GM19023 (cell line): ENCODE data around the gene MADD.
"Not testable (repeated sequence)": the region's sequence is repeated elsewhere in the genome, so short reads cannot be mapped to it uniquely, and the experiment has no call there.

Source experiments
- ATAC-seq: cut with Tn5 transposase; IDR thresholded peaks from one replicate; pipeline ENCODE4 v1.9.1; 2021; ENCODE audit warnings: mild to moderate bottlenecking, moderate library complexity; ENCODE audit not compliant: unreplicated experiment

The MADD gene

DNA sequence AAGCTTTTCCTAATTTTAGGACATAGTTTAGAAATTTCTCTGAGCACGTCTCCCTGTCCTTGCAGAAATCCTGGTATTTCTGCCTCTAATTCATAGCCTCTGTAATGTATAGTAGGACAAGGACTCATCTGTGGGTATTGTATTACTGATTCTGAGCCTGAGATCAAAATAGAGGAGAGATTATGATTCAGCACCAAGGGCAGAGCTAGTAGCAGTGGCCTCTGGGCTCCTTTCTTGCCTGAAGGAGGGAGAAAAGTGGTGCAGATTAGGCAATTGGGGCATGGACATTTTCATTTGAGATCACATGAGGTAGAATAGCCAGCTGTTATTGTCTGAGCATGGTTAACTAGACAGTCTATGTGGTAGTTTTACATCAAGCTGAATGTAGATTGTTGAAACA is 2.8 kb downstream of the MADD start:
- ATAC-seq = no peak

DNA sequence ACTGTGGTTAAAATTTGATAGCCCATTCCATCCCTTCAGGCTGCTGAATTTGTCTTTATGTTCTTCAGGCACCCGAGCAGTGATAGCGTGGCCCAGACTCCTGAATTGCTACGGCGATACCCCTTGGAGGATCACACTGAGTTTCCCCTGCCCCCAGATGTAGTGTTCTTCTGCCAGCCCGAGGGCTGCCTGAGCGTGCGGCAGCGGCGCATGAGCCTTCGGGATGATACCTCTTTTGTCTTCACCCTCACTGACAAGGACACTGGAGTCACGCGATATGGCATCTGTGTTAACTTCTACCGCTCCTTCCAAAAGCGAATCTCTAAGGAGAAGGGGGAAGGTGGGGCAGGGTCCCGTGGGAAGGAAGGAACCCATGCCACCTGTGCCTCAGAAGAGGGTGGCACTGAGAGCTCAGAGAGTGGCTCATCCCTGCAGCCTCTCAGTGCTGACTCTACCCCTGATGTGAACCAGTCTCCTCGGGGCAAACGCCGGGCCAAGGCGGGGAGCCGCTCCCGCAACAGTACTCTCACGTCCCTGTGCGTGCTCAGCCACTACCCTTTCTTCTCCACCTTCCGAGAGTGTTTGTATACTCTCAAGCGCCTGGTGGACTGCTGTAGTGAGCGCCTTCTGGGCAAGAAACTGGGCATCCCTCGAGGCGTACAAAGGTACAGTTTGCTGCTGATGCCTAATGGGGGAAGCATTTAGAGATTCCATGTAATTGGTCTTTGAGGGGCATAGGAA is 4.7 kb downstream of the MADD start:
- ATAC-seq = no peak

DNA sequence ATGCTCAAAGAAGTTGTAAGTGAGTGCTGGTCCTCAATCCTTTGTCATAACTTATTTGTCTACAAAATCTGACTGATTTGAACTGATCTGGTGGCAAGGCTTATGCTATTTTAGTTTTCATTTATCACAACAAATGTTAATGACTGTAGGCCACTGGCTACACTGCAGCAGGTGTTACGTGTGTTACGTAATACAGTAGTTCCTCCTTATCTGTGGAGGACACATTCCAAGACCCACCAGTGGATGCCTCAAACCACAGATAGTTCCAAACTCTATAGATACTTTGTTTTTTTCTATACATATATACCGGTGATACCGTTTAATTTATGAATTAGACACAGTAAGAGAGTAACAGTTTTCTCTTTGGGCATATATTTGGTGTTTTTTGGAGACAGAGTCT is 7.0 kb downstream of the MADD start:
- no peak for ATAC-seq

DNA sequence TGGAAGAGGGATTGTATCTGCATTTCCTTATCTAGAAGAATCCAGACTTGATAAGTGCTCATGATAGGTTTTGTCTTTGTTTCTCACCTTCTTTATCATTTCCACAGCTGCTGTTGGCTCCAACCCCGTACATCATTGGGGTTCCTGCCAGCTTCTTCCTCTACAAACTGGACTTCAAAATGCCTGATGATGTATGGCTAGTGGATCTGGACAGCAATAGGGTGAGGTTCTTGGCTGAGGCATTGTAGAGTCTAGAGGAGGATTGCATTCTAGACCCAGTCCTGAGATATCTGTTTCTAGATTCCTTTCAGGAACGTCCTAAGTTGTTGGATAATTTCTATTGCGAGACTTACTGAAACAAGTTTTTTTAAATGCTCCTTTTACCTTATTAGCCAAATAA is 8.1 kb downstream of the MADD start:
- ATAC-seq = no peak

DNA sequence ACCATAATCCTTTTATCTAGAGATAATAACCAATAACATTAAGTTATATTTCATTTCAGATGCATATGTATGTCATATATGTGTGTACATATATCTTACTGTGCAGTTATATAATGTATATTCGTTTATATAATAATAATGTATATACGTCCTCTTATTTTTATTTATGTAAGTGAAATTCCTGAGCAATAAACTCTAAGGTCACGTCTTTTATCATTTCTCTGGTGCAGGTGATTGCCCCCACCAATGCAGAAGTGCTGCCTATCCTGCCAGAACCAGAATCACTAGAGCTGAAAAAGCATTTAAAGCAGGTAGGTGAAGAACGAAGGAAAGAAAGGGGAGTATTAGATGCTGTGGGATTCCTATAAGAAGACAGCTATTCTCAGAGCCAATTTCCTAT is 8.8 kb downstream of the MADD start:
- no peak for ATAC-seq

DNA sequence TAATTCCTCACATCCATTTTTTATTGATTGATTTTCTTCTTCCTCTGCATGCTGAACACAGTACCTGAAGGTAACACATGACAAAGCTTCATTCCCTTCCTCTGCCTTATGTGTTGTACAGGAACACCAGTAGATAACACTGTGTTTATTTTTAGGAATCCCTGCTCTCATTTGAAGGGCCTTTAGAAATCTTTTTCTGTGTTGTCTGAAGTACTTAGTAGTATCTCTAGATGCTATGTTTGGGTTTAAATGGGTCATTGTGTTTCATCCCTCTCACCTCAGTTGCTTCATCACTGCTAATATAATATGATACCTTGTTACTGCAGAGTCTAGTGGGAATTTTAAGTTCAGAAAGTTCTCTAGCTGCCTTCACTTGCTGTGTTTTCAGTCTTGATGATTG is 10.2 kb downstream of the MADD start:
- ATAC-seq = no peak

DNA sequence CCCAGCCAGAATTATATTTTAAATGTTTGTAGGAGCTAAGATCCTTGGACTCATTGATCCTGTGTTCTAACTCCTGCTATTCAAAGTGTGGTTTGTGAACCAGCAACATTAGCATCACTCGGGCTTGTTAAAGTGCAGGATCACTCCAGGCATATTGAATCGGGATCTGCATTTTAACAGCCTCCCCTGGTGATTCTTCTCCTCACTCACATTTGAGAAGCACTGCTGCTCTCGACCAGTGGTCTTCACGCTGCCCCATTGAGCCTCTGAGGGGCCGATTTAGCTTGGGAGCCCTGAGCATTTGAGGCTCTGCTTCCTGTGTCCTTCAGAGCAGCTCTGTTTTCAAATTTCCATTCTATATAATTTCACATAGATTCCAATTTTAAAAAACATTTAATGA is 10.9 kb downstream of the MADD start:
- no peak for ATAC-seq

DNA sequence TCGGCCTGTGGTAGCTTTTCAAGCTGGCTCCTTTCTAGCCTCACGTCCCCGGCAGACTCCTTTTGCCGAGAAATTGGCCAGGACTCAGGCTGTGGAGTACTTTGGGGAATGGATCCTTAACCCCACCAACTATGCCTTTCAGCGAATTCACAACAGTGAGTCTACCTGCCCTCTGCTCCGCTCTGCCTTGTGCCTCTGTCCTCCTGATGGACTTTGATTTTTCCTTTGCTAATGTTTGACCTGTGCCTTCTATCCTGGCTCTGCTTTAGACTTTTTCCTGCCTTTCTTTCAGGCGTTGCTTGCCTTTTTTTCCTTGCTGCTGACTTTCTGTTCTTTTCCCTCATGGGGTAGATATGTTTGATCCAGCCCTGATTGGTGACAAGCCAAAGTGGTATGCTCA is 12.5 kb downstream of the MADD start:
- ATAC-seq = no peak

DNA sequence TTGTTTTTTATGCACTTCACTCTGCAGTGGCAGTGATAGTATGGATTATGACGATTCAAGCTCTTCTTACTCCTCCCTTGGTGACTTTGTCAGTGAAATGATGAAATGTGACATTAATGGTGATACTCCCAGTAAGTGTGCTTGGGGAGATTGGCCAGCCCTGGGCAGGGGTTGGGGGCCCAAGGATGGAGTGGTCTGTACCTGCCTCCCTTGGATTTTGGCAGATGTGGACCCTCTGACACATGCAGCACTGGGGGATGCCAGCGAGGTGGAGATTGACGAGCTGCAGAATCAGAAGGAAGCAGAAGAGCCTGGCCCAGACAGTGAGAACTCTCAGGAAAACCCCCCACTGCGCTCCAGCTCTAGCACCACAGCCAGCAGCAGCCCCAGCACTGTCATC is 14.2 kb downstream of the MADD start:
- ATAC-seq = no peak

DNA sequence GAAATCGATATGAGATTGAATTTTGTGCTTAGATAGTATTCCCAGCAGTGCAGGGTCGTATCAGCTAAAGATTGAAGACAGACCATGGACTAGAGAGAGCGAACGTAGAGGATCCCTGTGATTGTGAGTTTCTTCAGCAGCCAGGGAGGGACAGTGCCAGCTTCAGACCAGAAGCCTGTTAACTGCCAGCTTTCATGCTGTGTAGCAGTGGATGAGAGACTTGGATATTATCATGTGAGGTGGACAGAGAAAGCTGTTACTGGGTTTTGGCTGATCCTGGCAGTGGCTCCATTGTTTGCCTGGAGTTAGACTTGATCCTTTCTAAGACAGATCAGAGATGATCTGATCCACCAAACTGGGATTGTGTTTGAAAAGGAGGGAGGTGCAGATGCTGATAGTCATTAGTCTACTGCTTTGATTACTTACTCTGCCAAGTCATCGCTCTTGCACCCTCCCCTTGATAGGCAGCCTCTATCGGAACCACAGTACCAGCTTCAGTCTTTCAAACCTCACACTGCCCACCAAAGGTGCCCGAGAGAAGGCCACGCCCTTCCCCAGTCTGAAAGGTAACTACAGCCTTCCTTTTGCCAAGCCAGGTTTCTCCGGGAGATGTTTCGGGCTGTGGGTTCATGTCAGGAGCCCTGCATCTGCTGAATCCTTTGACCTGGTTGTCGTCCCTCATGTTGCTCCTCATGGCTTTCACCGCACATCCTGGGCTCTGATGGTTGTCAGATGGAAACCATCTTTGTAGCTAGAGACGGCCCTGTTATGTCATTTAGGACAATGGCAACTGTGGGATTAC is 16.2 kb downstream of the MADD start:
- ATAC-seq = no peak

DNA sequence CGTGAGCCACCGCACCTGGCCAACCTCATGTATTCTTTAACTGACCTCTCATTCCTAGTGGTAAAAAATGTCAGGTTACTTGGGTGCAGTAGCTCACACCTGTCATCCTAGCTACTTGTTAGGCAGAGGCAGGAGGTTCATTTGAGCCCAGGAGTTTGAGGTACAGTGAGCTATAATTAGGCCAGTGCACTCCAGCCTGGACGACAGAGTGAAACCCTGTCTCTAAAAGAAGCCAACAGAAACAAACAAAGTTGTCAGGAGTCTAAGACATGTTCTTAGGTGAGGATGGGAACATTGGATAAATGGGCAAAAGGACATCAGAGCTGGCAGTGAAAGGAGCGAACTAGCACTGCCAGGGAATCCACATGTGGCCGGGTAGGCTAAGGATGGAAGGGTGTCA is 18.1 kb downstream of the MADD start:
- no peak for ATAC-seq

DNA sequence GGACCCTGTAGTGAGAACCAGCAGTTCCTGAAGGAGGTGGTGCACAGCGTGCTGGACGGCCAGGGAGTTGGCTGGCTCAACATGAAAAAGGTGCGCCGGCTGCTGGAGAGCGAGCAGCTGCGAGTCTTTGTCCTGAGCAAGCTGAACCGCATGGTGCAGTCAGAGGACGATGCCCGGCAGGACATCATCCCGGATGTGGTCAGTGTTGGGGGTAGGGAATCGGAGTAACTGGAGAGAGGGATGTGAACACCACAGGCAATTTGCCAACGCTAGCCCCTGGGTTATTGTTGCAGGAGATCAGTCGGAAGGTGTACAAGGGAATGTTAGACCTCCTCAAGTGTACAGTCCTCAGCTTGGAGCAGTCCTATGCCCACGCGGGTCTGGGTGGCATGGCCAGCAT is 19.9 kb downstream of the MADD start:
- no peak for ATAC-seq

DNA sequence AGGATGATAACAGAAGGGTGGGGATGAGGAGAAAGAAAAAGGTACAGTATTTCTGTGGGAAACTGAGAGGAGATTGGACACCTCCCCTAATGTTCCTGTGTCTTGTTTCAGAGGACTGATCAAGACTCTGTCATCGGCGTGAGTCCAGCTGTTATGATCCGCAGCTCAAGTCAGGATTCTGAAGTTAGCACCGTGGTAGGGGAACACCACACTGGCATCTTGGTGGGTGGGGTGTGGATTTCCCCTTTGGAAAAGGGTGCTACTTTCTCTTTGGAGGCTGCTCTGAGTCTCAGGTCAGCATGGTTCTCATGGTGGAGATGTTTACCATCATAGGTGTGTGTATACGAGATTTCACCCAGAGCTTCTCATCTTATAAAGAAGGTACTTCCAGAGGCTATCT is 25.5 kb downstream of the MADD start:
- ATAC-seq = no peak

DNA sequence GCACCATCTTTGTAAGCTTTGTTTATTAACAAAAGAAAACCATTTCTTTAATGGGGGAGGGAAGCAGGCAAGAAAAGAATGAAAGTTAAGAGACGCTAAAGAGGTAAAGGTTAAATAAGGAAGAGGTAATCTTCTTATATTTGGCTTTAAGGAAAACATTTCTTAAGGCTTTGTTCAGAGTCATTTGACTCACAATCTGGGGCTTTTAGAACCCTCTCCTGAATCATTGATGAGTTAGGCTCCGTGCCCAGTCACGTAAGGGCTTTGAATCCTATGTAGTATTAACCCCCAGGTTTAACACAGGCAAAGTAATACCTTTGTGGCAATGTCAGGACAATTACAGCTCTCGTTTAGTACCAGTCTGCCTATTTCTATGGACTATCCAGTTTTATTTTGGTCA is 26.1 kb downstream of the MADD start:
- ATAC-seq = no peak

DNA sequence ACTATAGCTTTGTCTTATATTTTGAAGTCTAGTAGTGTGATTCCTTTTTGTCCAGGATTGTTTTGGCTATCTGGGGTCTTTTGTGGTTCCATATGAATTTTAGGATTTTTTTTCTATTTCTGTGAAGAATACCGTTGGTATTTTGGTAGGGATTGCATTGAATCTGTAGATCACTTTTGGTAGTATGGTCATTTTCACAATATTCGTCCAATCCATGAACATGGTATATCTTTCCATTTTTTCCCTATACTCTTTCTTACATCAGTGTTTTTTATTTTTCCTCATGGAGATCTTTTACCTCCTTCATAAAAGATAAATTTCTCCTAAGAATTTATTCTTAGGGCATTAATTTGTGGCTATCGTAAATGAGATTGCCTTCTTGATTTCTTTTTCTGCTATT is 29.1 kb downstream of the MADD start:
- ATAC-seq = no peak

DNA sequence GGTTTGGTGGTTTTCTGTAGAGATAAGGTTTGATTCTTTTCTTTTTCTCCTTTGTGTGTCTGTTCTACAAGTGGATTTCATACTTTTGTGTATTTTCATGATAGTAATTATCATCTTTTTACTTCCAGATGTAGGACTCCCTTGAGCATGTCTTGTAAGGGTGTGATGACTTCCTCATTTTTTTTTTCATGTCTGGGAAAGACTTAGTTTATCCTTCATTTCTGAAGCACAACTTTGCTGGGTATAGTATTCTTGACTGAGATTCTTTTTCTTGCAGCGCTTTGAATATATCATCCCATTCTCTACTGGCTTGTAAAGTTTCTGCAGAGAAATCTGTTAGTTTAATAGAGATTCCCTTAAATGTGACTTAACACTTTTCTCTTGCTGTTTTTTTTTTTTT is 32.9 kb downstream of the MADD start:
- ATAC-seq = no peak

DNA sequence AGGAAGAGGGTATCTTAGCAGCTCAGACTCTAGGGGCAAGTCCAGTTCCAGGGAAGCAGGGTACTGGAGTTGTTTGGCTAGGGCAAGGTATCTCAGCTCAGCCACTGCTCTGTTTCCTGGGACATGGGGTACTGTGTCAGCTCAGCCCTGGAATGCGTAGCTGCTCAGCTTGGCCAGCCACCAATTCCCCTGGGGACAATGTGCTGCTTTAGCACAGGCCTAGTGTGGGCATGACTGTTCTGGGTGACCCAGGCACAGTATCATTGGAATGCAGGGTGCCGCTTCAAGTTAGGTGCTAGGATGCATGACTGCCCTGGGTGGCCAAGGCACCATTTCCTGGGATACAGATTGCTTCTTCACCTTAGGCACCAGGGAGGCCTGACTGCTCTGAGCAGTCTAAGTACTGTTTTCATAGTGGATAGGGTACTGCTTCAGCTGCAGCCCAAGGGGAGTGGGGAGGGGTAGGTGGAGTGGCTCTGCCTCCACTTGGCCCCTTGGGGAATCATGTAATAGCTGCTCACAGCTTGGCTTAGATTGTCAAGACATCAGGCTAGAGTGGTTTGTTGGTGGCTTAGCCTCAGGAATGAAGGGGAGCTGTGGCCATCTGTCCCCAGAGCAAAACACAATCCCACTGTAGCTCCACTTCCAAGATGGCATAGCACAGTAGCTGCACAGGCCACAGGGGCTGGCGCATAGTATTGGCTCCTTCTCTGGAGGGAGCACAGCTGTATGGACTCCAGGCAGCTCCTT is 36.0 kb downstream of the MADD start:
- no peak for ATAC-seq

DNA sequence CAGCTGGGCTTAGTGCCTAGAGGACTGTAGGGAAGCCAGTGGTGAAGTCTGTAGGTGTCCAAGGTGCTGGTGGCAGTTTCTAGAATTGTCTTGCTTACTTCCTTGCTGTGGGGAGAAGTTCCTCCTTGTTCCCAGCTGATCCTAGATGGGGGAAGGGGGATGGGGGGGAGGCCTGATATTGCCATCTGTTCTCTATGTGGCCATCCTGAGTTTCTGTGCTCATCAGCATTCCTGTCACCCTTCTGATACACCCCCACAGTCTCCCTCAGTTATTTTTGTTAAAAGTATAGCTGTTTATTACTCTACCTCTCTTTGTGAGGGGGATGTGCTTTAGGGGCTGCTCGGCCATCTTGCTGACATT is 36.5 kb downstream of the MADD start:
- ATAC-seq = no peak

DNA sequence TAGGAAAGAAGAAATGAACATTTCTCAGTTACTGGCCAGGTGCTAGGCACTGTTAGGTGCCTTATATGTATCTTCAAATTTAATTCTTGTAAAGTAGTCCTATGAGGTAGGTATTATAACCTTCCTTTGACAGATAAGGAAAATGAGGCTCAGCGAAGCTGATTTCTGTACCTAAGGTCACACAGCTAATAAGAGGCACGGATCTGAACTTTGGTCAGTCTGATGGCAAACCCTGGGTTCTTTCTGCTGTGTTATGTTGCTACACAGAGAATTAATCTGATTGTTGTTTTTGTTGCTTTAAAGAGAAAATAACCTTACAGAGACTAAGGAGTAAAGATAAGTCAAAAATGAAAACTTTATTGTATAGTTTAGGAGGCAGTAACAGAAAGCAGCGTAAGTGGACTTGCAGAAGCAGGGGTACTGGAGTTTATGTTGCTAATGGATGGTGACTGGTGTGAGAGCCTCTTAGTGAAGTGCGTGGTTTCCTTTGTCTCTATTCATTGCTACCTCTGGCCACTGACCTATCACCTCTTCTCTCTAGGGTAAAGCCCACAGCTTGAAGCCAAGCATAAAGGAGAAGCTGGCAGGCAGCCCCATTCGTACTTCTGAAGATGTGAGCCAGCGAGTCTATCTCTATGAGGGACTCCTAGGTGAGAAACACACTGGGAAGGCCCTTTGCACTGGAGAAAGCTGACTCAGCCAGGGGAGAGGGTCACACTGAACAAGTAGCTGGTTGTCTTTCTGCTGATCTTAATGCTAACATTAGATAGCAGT is 38.3 kb downstream of the MADD start:
- no peak for ATAC-seq

DNA sequence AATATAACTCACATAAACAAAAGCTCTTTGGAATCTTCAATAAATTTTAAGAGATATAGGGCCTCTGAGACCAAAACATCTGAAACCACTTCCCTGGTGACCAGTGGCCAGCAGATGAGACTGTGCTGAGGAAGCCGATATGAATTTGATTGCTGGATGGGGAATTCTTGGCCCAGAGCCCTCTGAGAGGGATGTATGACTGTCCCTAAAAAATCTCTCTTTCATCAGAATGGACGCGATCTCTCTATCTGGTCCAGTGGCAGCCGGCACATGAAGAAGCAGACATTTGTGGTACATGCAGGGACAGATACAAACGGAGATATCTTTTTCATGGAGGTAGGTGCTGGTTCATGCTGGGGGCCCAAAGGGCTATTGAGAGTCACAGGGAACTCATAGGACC is 45.1 kb downstream of the MADD start:
- ATAC-seq = no peak

DNA sequence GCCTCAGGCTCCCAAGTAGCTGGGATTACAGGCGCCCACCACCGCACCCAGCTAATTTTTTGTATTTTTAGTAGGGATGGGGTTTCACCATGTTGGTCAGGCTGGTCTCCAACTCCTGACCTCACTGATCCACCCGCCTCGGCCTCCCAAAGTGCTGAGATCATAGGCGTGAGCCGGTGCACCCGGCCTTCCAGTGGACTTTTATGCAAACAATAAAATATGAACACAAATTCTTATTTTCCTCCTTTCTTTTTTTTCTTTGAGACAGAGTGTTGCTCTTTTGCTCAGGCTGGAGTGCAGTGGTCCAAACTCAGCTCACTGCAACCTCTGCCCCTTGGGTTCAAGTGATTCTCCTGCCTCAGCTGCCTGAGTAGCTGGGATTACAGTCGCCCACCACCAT is 46.6 kb downstream of the MADD start:
- ATAC-seq = not testable (repeated sequence)
